Measurements from ENCODE around the gene PHF12.

- TF ChIP-seq CTCF (IDR thresholded peaks at IDR 0.05; ENCODE audit: borderline replicate concordance, extremely low read depth, low read length, poor library complexity, severe bottlenecking) (no peak), EZH2 (IDR thresholded peaks at IDR 0.05; ENCODE audit: borderline replicate concordance, low read depth, low read length, severe bottlenecking) (no peak)
Measured at GRCh38 chr17:28938552-28938951, 12.8 kb downstream of the PHF12 start.

All from DND-41 (cell line).